Measurements from ENCODE around the gene PSMC2. TPM values are rescaled to one million over a fixed set of nuclear protein-coding genes. Genes with fewer than 3 reads are reported as not detected.

PSMC2 gene
- total and polyA plus RNA-seq, 11 donors = 87.7 to 214 (median 123) TPM

DNA sequence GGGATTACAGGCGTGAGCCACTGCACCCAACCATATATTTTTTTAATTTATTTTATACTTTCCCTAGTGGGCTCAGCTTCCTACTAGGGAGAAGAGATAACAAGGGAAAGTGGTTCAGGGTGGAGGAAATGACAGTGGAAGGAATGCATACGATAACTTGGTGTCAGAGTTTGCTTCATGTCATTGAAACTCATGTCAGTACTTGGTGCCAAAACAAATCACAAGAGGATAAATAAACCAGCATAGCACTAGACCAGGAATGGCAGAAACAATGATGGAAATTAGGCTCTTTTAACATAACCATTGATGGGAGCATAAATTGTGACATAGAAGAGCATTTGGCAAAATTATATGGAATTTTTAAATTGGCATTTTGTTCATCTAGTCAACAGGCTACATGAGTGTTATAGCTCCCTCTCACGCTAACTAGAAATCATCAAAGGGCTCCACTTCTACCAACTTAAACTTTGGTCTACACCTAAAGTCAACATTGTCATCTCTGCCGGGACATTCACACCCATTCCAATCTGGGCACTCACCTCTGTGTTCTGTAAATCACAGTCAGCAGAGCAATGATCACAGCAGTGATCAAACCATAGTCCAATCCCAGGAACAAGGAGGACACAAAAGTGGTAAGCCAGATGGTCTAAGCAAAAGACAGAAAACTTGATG is 41.2 kb downstream of the PSMC2 start:
- no peak for TF ChIP-seq POLR2A (IDR thresholded peaks at IDR 0.05)
- TF ChIP-seq, protein P1, sequence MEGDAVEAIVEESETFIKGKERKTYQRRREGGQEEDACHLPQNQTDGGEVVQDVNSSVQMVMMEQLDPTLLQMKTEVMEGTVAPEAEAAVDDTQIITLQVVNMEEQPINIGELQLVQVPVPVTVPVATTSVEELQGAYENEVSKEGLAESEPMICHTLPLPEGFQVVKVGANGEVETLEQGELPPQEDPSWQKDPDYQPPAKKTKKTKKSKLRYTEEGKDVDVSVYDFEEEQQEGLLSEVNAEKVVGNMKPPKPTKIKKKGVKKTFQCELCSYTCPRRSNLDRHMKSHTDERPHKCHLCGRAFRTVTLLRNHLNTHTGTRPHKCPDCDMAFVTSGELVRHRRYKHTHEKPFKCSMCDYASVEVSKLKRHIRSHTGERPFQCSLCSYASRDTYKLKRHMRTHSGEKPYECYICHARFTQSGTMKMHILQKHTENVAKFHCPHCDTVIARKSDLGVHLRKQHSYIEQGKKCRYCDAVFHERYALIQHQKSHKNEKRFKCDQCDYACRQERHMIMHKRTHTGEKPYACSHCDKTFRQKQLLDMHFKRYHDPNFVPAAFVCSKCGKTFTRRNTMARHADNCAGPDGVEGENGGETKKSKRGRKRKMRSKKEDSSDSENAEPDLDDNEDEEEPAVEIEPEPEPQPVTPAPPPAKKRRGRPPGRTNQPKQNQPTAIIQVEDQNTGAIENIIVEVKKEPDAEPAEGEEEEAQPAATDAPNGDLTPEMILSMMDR (IDR thresholded peaks at IDR 0.05) = no peak
- Histone ChIP-seq H3K4me1 (no peaks in the 10 kb centered on the region), H3K27ac (no peak overlapping the region), H3K9me3 (no peaks in the 10 kb centered on the region), H3K4me3 (no peak overlapping the region), H3K27me3 (peaks cover 0 to 3% (median 0%) of the 10 kb centered on the region in 9 donors), H3K36me3 (no peaks in the 10 kb centered on the region)
- no peak for DNase-seq
- ATAC-seq = no peak
- intact Hi-C loops (cut with DNase I) = no loop called here
- WGBS, 4 donors = 53 to 62% (median 58%) methylated on average over 4 of the region's 4 CpGs

DNA sequence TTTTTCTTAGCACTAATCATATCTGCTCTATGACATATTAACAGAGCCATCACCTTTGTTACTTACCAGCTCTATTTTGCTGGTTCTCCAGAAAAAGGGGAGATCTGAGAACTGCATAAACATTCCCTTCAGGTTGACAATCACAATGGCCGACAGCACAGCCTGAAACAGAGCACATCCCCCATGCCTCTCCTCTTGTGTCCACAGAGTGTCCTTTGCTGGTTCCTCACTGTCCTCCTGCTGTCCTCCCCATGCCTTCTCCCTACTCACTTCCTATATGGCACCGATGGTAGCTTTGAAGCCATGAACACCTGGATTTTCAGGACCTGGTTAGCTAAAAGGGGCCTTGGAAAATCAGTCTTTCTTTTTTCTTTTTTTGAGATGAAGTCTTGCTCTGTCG is 41.8 kb downstream of the PSMC2 start:
- WGBS, 4 donors = 78 to 82% (median 81%) methylated on average over 3 of the region's 3 CpGs
- ATAC-seq (no peak), DNase-seq (no peak)
- Histone ChIP-seq H3K9me3 (no peaks in the 10 kb centered on the region), H3K4me1 (no peaks in the 10 kb centered on the region), H3K27me3 (peaks cover 0 to 3% (median 0%) of the 10 kb centered on the region in 9 donors), H3K4me3 (no peak overlapping the region), H3K27ac (no peak overlapping the region), H3K36me3 (no peaks in the 10 kb centered on the region)
- intact Hi-C loops (cut with DNase I) = no loop called here
- TF ChIP-seq, protein P1 (IDR thresholded peaks at IDR 0.05) = no peak
- no peak for TF ChIP-seq POLR2A (IDR thresholded peaks at IDR 0.05)

DNA sequence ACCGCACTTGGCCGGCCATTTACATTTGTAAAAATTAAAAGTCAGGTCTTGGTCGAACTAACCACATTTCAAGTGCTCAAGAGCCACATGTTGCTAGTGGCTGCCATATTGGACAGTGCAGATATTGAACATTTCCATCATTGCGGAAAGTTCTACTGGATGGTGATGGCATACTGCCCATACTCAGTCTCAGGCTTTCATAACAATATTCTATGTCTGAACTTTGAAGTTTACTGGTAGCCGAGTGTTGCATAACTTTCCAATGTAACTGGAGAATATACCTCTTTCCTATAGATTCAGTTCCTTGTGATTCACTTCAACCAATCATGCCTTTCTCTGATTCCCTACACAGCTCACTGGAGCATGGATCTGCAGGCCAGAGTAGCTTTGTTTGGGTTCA is 43.7 kb downstream of the PSMC2 start:
- Histone ChIP-seq H3K9me3 (no peaks in the 10 kb centered on the region), H3K36me3 (no peaks in the 10 kb centered on the region), H3K4me1 (no peaks in the 10 kb centered on the region), H3K27me3 (no peaks in the 10 kb centered on the region), H3K4me3 (no peak overlapping the region), H3K27ac (no peak overlapping the region)
- DNase-seq = no peak
- ATAC-seq = no peak
- intact Hi-C loops (cut with DNase I) = no loop called here
- WGBS, 4 donors = 92 to 94% (median 93%) methylated on average over 5 of the region's 5 CpGs
- TF ChIP-seq, protein P1 (IDR thresholded peaks at IDR 0.05) = no peak
- TF ChIP-seq POLR2A (IDR thresholded peaks at IDR 0.05) = no peak

DNA sequence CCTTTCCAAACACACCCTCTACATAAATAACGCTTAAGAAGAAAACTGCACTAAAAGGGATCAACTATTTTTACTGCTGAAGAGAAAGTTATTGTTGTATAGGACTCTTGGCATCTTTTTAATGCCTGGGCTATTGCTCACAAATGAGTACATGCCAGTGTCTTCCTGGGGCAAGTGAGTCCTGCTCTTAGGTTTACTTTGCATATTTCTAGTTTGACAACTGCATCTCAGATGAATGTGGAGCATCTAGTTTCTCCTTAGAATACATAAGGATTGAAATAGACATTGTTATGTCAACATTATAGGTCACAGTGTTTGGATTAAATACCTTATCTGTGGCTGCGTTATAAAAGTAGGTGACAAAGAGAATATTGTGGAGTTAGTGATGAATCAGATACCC is 44.5 kb downstream of the PSMC2 start:
- no peak overlapping the region for H3K4me3 ChIP-seq
- TF ChIP-seq, protein P1 (IDR thresholded peaks at IDR 0.05) = no peak
- TF ChIP-seq POLR2A (IDR thresholded peaks at IDR 0.05) = no peak
- H3K36me3 ChIP-seq = no peaks in the 10 kb centered on the region
- H3K4me1 ChIP-seq = no peaks in the 10 kb centered on the region
- no peaks in the 10 kb centered on the region for H3K27me3 ChIP-seq
- no peak for ATAC-seq
- no peaks in the 10 kb centered on the region for H3K9me3 ChIP-seq
- DNase-seq = no peak
- no peak overlapping the region for H3K27ac ChIP-seq
- 77 to 89% (median 82%) methylated on average over 2 of the region's 2 CpGs for WGBS, 4 donors
- intact Hi-C loops (cut with DNase I) = no loop called here

All from heart left ventricle (tissue), 16 donors.